ENCODE measurements around the gene EDA.

DNA sequence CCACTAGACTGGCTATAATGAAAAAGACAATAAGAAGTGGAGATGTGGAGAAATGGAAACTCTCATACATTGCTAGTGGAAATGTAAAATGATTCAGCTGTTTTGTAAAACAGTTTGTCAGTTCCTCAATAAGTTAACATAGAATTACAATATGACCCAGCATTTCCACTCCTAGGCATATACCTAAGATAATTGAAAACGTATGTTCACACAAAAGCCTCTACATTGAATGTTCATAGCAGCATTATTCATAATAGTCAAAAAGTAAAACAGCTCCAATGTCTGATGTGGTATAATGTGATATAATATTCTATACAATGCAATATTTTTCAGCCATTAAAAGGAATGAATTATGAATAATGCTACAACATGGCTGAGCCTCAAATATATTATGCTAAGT, 10.2 kb downstream of the EDA start:
- TF ChIP-seq, protein P1, sequence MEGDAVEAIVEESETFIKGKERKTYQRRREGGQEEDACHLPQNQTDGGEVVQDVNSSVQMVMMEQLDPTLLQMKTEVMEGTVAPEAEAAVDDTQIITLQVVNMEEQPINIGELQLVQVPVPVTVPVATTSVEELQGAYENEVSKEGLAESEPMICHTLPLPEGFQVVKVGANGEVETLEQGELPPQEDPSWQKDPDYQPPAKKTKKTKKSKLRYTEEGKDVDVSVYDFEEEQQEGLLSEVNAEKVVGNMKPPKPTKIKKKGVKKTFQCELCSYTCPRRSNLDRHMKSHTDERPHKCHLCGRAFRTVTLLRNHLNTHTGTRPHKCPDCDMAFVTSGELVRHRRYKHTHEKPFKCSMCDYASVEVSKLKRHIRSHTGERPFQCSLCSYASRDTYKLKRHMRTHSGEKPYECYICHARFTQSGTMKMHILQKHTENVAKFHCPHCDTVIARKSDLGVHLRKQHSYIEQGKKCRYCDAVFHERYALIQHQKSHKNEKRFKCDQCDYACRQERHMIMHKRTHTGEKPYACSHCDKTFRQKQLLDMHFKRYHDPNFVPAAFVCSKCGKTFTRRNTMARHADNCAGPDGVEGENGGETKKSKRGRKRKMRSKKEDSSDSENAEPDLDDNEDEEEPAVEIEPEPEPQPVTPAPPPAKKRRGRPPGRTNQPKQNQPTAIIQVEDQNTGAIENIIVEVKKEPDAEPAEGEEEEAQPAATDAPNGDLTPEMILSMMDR (IDR thresholded peaks at IDR 0.05 in 8 of 11, conservative IDR thresholded peaks at IDR 0.05 in 3 of 11) = no peak
- TF ChIP-seq POLR2AphosphoS5 (IDR thresholded peaks at IDR 0.05) = no peak
- no peak for TF ChIP-seq POLR2A (IDR thresholded peaks at IDR 0.05)
